B cell (primary cell): ENCODE data around the gene CTSA. TPM values are rescaled to one million over a fixed set of nuclear protein-coding genes. Genes with fewer than 3 reads are reported as not detected.

ENCODE experiments used
- ATAC-seq: fragments of 200-7000 bp; cut with Tn5 transposase; one replicate; pipeline ENCODE4 v1.10.0; 2021; ENCODE audit warnings: low read depth, mild to moderate bottlenecking, moderate number of reproducible peaks, moderate library complexity
- CTCF ChIA-PET: fragments of 350-600 bp; sonication (Branson Sonifier 250); formaldehyde crosslinking; loops from one replicate; lab custom pipeline; 2021; ENCODE audit warnings: antibody characterized with exemption, inconsistent platforms; lab: Charles Lee
- POLR2A ChIA-PET: fragments of 350-600 bp; sonication (Branson Sonifier 250); formaldehyde crosslinking; loops from one replicate; lab custom pipeline; 2021; ENCODE audit warnings: antibody characterized with exemption; lab: Charles Lee
- DNase-seq: peaks from one replicate; pipeline ENCODE4 v3.0.0; 2013
- H2AFZ ChIP-seq: 2 replicates; pipeline ENCODE4 v1.6.1; 2012; ENCODE audit warnings: mild to moderate bottlenecking, low read depth, low read length; ENCODE audit not compliant: insufficient read depth, poor library complexity, severe bottlenecking
- H3K27ac ChIP-seq, 2 donors: 1 replicate in 1 of 2; 2 replicates in 1 of 2; pipeline ENCODE4 v1.5.1; 2012 to 2013; ENCODE audit warnings: low read length in 2 of 2, mild to moderate bottlenecking in 2 of 2, moderate library complexity in 1 of 2
- H3K27me3 ChIP-seq, 4 experiments: fragments of 200-600 bp in 1 of 4; sonication (generic) in 1 of 4; replicated peaks in 1 of 4; 1 replicate in 2 of 4; 2 replicates in 2 of 4; pipeline versions ENCODE4 v1.6.1 to v1.7.0; 2013 to 2016; ENCODE audit warnings: low read length in 3 of 4, mild to moderate bottlenecking in 2 of 4, mixed read lengths in 1 of 4, moderate library complexity in 1 of 4; ENCODE audit not compliant: insufficient read depth in 4 of 4, control insufficient read depth in 3 of 4; ENCODE audit errors: control extremely low read depth in 1 of 4
- H3K36me3 ChIP-seq, 2 experiments: replicated peaks in 1 of 2; 1 replicate in 1 of 2; 2 replicates in 1 of 2; pipeline versions ENCODE4 v1.6.1 to v1.7.1; 2013; ENCODE audit warnings: low read length in 1 of 2; ENCODE audit not compliant: insufficient read depth in 2 of 2, control insufficient read depth in 1 of 2; ENCODE audit errors: control extremely low read depth in 1 of 2, extremely low read depth in 1 of 2
- H3K4me1 ChIP-seq, 2 donors: fragments of 200-600 bp in 1 of 2; sonication (generic) in 1 of 2; 1 replicate in 1 of 2; 2 replicates in 1 of 2; pipeline versions ENCODE4 v1.5.1 to v1.6.1; 2013 to 2017; ENCODE audit warnings: low read length in 2 of 2; ENCODE audit not compliant: control insufficient read depth in 2 of 2, insufficient read depth in 2 of 2
- H3K4me2 ChIP-seq: replicated peaks from 2 replicates; pipeline ENCODE3; 2012; ENCODE audit warnings: mild to moderate bottlenecking, low read depth, low read length; ENCODE audit not compliant: poor library complexity, severe bottlenecking
- H3K4me3 ChIP-seq, 5 experiments: fragments of 200-600 bp in 1 of 5; sonication (generic) in 1 of 5; 1 replicate in 3 of 5; 2 replicates in 2 of 5; pipeline versions ENCODE4 v1.5.1 to v1.7.0; 2011 to 2016; ENCODE audit warnings: low read length in 4 of 5, mild to moderate bottlenecking in 4 of 5, low read depth in 2 of 5, control low read depth in 1 of 5, moderate library complexity in 1 of 5; ENCODE audit not compliant: insufficient read depth in 1 of 5; ENCODE audit errors: control extremely low read depth in 1 of 5, extremely low read depth in 1 of 5
- H3K79me2 ChIP-seq: fragments of 200-600 bp; sonication (generic); one replicate; pipeline ENCODE4 v1.6.0; 2016; ENCODE audit warnings: low read length; ENCODE audit not compliant: control insufficient read depth, insufficient read depth
- H3K9ac ChIP-seq: fragments of 200-600 bp; sonication (generic); 2 replicates; pipeline ENCODE4 v1.6.1; 2017; ENCODE audit warnings: mild to moderate bottlenecking, low read length, moderate library complexity
- H3K9me3 ChIP-seq, 3 donors: one replicate each; pipeline versions ENCODE4 v1.6.1 to v1.7.1; 2013; ENCODE audit warnings: low read length in 2 of 3; ENCODE audit not compliant: control insufficient read depth in 2 of 3, insufficient read depth in 1 of 3; ENCODE audit errors: control extremely low read depth in 1 of 3
- H4K20me1 ChIP-seq: 2 replicates; pipeline ENCODE4 v1.6.0; 2012; ENCODE audit warnings: mild to moderate bottlenecking, low read length; ENCODE audit not compliant: insufficient read depth, control insufficient read depth, poor library complexity, severe bottlenecking
- H3K27ac Mint-ChIP-seq: one replicate; pipeline ENCODE4 v1.8.0; 2021; ENCODE audit warnings: mixed read lengths
- H3K27me3 Mint-ChIP-seq: one replicate; pipeline ENCODE4 v1.8.0; 2021; ENCODE audit warnings: mixed read lengths
- H3K4me1 Mint-ChIP-seq: one replicate; pipeline ENCODE4 v1.8.0; 2021; ENCODE audit warnings: mixed read lengths
- H3K4me3 Mint-ChIP-seq: one replicate; pipeline ENCODE4 v1.8.0; 2021; ENCODE audit warnings: mixed read lengths
- H3K9me3 Mint-ChIP-seq: one replicate; pipeline ENCODE4 v1.8.0; 2022; ENCODE audit warnings: mixed read lengths; ENCODE audit not compliant: insufficient read depth
- CTCF ChIP-seq: fragments of 200-600 bp; IDR thresholded peaks from one replicate; pipeline ENCODE4 v1.8.0; 2022; ENCODE audit warnings: antibody characterized with exemption, mild to moderate bottlenecking
- EZH2 ChIP-seq: IDR thresholded peaks from 2 replicates; pipeline ENCODE4 v1.6.1; 2012; ENCODE audit warnings: borderline replicate concordance, low read depth, mild to moderate bottlenecking, moderate library complexity, low read length; ENCODE audit not compliant: insufficient read depth, poor library complexity, severe bottlenecking
- WGBS: methylation state at CpG from one replicate; pipeline ENCODE4 v1.1.5; 2013; ENCODE audit warnings: missing lambda C conversion rate; ENCODE audit not compliant: insufficient coverage; 5-methylcytosine and 5-hydroxymethylcytosine counted together
- intact Hi-C: fragments of 100-400 bp; cut with micrococcal nuclease; formaldehyde crosslinking; loops from one replicate; pipeline ENCODE4 v1.10.0; 2022
- polyA plus RNA-seq: library from polyadenylated mRNA; depleted of rRNA; stranded (reverse); fragments of >200 nt; gene quantifications from 2 replicates; pipeline ENCODE4 v1.2.3, GENCODE V29; 2012
- total RNA-seq, 2 donors: library from RNA; stranded (reverse); fragments of 120-200 nt in 1 of 2; gene quantifications; 1 replicate in 1 of 2; 2 replicates in 1 of 2; pipeline versions ENCODE4 v1.2.3 to v1.2.4, GENCODE V29; 2013 to 2022

CTSA gene
- total and polyA plus RNA-seq, 2 donors (not counting 1 experiment from before 2014, with no cell fraction given), result 100 to 107 TPM

GRCh38 chr20:45944965-45945677 lies 54.0 kb downstream of the CTSA start:
- H4K20me1 ChIP-seq, result peaks cover 12% of the 10 kb centered on the region
- no peak overlapping the region for H3K4me2 ChIP-seq
- H3K27ac ChIP-seq, result no peak overlapping the region
- TF ChIP-seq CTCF, result no peak
- TF ChIP-seq EZH2, result no peak
- Mint-ChIP-seq H3K27ac (no peak overlapping the region), H3K4me3 (no peak overlapping the region), H3K4me1 (peaks cover 4% of the 10 kb centered on the region), H3K27me3 (no peaks in the 10 kb centered on the region), H3K9me3 (no peaks in the 10 kb centered on the region)
- no peak overlapping the region for H3K4me3 ChIP-seq
- H3K27me3 ChIP-seq, result no peaks in the 10 kb centered on the region
- intact Hi-C loops, result no loop called here
- DNase-seq (no peak), ATAC-seq (no peak)
- WGBS, result 93% methylated on average over 19 of the region's 19 CpGs
- no peaks in the 10 kb centered on the region for H3K79me2 ChIP-seq
- POLR2A ChIA-PET, result no interaction called here
- H3K9ac ChIP-seq, result no peak overlapping the region
- no peak overlapping the region for H2AFZ ChIP-seq
- H3K36me3 ChIP-seq, result peaks cover 2 to 92% of the 10 kb centered on the region in 2 experiments
- peaks cover 0 to 3% (median 0%) of the 10 kb centered on the region in 3 donors for H3K9me3 ChIP-seq
- no peaks in the 10 kb centered on the region for H3K4me1 ChIP-seq
- CTCF ChIA-PET, result interaction anchor here (2.6 kb wide), 1 partner anchor 25 kb away, joined by 9 read pairs; no protein-coding TSS in a partner anchor

- H3K27me3 ChIP-seq, result no peaks in the 10 kb centered on the region
- DNase-seq (peak; percentile 23), ATAC-seq (no peak)
- Mint-ChIP-seq H3K4me1 (peaks cover 4% of the 10 kb centered on the region), H3K9me3 (no peaks in the 10 kb centered on the region), H3K27me3 (no peaks in the 10 kb centered on the region), H3K27ac (no peak overlapping the region), H3K4me3 (no peak overlapping the region)
- no peak overlapping the region for H3K27ac ChIP-seq
- intact Hi-C loops, result no loop called here
- H3K36me3 ChIP-seq, result peaks cover 2 to 91% of the 10 kb centered on the region in 2 experiments
- no peak overlapping the region for H3K4me3 ChIP-seq
- TF ChIP-seq EZH2 (no peak), CTCF (no peak)
- H3K79me2 ChIP-seq, result no peaks in the 10 kb centered on the region
- CTCF ChIA-PET, result interaction anchor here (1.1 to 2.6 kb wide), 2 partner anchors 25 kb away, joined by 3 to 9 read pairs; no protein-coding TSS in a partner anchor
- H2AFZ ChIP-seq, result no peak overlapping the region
- POLR2A ChIA-PET, result interaction anchor here (0.6 kb wide), 1 partner anchor 15 kb away, joined by 9 read pairs; no protein-coding TSS in a partner anchor
- no peak overlapping the region for H3K4me2 ChIP-seq
- H3K4me1 ChIP-seq, result no peaks in the 10 kb centered on the region
- no peak overlapping the region for H3K9ac ChIP-seq
- 96% methylated on average over 13 of the region's 13 CpGs for whole genome bisulfite sequencing
- peaks cover 11% of the 10 kb centered on the region for H4K20me1 ChIP-seq
- H3K9me3 ChIP-seq, result peaks cover 0 to 3% (median 0%) of the 10 kb centered on the region in 3 donors
These were observed 54.6 kb downstream of the CTSA start for GRCh38 chr20:45945678-45946148.
